HG03575 (cell line): ENCODE results near the gene RPUSD4.

ENCODE experiments used
- ATAC-seq: cut with Tn5 transposase; IDR thresholded peaks from one replicate; pipeline ENCODE4 v1.9.1; 2021; ENCODE audit not compliant: unreplicated experiment, insufficient number of reproducible peaks, low FRiP score; ENCODE audit errors: extremely low read depth

RPUSD4 gene

DNA sequence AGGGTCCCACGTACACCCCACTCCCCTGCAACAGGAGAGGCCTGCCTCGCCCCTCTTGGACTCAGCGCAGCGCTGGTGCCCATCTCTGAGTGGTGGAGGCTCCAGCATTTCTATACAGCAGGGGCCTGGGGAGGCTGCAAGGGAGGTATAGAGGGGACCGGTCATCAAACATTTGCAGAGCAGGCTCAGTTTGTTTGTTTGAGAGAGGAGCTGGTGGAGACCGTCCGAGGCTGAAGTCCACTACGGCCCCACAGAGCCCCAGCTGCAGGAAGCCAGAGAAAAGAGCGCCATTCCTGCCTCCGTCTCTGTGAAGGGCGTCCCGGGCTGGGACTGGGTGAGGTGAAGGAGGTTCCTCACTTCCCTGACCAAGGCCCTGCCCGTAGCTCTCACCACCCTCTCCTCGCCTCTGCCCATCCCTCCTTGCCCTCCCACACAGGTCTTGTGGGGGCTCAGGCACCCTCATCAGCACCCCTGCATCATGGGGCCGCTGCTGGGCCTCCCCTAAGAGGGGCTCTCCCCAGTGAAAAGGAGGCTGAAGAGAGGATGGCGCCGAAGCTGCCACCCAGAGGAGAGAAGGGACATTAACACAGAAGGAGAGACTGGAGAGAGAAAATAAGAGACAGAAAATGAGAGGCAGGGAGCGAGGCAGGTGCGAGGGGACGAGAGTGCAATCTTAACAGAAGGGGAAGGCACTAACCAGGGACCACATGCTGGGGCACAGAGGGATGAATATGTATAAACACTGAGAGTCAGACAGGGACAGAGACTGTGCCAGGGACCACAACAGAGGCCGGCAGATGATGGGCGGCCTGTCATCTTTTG is 24.5 kb downstream of the RPUSD4 start:
- ATAC-seq: no peak

DNA sequence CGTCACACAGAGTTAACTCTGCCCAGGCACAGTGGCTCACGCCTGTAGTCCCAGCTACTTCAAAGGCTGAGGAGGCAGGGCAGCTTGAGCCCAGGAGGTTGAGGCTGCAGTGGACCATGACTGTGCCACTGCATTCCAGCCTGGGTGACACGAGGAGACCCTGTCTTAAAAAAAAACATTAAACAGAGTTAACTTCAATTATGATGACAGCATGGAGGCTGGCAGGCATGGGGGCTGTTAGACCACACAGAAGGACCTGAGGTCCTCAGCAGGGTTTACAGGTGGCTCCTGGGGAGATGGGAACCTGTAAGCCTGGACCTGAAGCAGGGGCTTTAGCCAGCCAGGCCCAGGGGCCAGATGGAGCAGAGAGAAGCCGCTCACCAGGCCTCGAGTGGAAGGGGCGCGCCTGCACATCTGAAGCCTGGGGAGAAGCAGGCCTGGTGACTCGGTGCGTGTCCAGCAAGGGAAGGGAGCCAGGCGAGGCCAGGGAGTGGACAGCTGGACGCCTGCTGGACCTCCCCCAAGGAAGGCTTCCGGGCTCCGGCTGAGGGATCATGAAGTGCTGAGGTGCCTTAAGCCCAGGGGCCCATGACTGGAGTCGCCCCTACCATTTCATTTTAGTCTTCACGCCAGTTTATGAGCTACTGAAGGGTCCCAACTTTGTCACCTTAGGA is 25.3 kb downstream of the RPUSD4 start:
- ATAC-seq: no peak

DNA sequence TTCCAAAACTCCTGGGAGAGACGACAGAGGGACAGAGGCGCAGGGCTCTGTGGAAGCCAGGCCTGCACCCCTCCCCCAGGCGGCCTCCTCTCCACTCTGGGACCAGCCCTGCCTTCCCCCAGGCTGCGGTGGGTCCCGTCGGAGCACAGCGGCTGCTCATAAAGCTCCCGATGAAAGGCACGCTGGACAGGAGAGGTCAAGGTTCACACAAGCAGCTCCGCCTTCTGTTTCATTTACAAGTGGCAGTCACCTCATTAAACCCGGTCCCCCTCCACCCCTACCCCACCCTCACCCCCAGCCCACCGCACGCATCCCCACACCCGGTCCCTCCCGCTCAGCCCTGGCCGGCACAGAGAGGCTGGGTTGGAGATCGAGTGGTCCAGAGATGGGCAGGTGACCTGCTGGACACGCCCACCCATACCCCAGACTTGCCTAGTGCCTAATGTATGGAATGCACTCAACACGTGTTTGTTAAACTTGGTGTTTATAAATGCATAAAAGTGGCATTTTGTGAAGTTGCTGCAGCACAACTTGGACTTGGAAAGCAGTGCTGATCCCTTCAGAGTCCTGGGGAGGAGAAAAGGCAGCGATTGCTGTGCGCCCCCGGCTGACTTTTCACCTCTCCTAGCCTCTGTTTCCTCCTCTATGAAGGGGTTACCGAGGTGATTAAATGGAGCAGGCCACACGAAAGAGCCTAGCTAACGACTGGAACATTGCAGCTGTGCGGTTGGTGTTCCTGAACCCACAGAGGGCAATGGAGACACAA is 26.0 kb downstream of the RPUSD4 start:
- ATAC-seq: no peak

DNA sequence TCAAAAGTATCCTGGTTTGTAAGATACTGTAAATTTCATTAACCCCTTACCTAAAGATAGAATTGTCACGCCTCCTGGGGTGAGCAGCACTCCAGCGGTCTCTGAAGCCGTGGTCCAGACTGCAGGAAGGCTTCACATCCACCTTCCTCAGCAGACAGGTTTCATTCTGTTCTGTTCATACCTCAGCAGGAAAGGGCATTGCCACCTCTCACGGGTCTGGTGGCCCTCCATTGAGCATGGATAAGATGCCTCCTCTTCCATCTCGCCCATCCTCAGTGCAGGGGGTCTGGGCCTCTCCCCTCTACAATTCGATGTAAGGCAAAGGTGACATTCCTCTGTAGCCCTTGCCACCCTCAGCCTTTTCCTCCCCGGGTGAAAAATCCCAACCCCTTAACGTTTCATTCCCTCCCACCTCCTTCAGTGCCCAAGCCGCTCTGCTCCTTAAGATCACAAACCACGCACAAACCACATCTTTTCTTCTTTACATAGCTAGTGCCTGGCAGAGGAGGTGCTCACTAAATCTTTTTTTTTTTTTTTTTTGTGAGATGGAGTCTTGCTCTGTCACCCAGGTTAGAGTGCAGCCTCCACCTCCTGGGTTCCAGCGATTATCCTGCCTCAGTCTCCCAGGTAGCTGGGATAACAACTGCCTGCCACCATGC is 28.5 kb downstream of the RPUSD4 start:
- ATAC-seq: no peak

DNA sequence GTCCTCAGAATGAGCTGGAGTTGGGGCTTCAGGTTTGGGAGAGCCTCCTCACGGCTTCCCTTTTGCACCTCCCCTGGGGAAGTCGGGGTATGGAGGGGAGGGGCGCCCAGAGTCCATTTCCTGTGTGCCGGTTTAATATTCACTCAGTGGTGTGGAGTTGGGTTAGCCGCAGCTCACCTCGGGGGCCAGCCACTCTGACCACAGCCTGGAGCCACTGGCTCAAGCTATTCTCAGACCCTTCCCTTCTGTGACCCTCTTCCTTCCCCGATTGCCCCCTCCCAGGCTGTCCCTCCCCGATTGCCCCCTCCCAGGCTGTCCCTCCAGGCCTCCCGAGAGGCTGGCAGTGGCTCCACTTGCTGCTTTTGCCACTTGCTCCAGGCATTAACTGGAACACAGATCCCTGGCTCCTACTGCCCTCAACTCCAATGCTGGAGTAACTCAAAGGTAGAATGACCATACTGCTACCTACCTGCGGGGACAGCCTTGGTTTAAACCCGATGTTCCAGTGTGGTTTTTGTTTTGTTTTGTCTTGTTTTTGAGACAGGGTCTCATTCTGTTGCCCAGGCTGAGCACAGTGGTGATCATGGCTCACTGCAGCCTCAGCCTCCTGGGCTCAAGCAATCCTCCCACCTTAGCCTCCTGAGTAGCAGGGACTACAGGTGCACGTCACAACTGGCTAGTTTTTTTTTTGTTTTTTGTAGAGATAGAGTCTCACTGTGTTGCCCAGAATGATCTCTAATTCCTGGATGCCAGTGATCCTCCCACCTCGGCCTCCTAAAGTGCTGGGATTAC is 29.3 kb downstream of the RPUSD4 start:
- ATAC-seq: no peak

DNA sequence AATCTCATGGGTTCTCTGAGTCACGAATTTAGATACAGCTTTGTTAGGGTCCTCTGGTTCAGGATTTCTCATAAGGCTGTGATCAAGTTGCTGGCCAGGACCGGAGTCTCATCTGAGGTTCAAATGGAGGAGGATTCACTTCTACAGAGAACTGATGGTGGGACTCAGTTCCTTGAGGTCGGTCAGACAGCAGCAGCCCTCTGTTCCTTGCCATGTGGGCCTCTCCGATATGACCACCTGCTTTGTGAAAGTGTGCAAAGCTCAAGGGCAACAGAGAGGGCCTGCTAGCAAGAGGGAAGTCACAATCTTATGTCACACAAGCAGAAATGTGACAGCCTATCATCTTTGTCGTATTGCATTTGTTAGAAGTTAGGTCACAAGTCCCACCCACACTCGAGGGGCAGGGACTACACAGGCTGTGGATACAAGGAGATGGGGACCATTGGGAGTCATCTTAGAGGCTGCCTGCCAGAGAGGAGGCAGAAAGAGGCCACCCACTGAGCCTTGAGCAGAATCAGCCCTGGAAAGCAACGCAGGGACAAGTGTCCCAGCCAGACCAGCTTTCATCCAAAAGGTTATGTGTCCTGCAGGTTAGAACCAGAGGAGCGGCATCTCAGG is 34.5 kb downstream of the RPUSD4 start:
- no peak for ATAC-seq

DNA sequence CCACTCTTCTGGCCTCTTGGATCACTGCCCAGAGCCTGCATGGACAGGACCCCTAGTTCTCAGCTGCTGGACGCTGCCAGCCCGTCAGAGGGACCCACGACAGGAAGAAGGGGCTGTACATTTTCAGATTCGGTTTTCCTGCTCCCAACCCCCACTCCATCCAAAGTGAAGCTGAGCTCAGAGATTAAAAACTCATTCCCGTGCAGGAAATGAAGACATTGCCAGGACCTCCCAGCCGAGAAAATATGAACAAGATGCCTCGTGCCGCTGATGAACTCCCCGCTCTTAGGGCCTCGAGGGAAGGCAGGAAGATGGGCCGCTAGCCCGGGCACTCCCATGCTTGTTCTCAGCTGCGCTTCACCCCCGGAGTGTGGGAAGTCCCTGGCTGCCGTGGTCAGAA is 36.1 kb downstream of the RPUSD4 start:
- no peak for ATAC-seq

DNA sequence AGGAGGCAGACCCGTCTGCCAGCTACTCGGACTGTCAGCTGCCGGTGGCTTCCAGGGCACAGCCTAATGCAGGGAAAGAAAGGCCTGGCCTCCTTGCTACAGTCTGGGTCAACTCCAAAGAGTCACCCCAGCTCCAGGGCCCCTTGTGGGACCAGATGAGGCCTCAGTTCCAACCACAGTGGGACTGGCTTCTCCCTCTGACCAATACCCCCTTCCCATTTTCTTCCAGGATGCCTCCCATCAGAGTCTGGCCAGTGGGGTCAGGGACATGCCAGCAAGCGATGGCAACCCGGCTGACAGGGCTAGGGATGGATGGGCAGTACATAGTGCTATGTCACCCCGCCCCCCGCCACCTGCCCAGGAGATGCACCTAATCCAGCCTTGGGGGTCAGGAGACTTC is 36.6 kb downstream of the RPUSD4 start:
- ATAC-seq: no peak

DNA sequence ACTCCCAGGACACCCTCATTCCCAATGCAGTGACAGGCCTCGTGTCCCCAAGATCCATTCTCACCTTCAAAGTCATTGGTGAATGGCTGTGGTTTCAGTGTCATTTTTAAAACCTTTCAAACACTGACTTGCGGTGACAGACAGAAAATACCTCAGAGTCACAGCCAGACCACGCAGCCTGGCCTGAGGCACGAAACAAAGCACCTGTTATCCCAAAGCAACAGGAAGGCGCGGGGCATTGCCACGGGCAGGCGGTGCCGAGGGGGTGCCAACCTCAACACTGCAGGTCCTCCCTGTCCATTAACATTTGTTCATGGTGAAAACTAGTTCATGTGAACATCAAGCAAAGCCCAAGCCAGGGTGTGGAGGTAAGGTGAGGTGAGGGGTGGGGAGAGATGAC is 38.2 kb downstream of the RPUSD4 start:
- ATAC-seq: no peak

DNA sequence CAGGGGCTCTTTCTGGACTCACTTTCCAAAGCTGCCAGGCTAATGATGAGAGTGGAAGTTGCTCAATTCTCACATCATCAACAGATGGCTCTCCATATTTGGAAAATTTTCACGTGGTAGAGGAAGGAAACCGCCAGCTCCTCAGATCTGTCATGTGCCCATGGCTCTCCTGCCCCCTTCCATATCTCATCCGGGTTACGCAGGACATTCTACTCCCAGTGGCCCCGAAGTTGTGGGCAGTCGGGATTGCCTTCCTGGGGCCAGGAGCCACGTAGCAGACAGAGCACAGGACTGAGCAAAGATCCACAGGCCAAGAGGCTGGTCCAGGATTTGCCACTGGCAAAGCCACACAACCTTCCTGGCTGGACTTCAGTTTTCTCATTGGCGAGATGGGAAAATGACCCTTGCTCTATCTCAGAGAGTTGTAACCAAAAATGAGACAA is 38.8 kb downstream of the RPUSD4 start:
- no peak for ATAC-seq

DNA sequence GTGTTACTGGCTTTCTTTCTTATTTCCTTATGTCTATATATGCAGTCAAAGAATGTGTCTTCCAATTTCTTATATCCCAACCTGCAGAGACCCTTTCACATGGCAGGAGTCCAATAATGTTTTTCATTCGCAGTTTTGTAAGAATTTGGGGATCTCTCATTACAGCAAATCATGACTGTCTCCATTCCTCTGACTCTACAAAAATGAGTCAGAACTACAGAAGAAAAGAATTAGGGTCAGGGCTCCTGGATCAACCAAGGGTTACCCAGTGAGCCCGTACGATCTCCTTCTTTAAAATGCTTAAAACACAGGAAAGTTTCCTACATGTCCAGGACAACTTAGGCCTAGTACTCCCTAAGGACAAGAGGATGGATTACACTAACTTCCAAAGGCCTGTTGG is 42.2 kb downstream of the RPUSD4 start:
- no peak for ATAC-seq

DNA sequence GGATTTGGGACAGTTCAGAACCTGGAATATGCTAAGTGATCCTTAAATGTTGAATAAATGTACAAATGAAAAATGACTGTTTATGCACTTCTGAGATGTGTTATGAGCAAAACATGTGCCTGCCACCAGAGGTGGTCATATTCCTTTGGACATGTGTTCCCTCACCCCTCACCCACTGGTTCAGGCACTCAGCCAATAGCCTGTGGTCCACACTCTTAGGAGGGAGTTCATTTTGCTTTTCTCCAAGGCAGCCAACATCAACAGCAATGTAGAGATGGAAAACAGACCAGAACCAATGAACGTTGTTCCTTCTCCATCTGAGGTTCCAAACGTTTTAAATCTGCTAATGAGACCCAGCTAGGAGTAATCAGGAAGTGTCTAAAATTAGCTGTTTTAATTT is 44.0 kb downstream of the RPUSD4 start:
- no peak for ATAC-seq

DNA sequence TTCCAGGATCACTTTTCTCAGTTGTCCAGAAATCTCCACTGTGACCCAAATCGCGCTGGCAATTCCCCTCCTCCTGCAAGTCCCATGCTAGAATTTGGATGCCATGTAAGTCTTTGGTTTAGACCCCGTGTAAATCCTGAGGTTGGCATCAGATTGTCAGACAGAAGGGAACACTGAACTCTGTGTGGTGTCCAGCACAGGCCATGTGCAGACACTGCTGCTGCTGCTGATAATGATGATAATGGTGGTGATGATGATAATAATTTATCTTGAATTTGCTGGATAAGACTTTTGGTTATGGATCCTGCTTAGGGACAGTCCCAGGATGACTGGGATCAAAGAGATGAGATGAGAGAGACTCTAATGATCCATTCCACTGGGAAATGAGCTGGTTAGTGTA is 45.0 kb downstream of the RPUSD4 start:
- ATAC-seq: no peak

DNA sequence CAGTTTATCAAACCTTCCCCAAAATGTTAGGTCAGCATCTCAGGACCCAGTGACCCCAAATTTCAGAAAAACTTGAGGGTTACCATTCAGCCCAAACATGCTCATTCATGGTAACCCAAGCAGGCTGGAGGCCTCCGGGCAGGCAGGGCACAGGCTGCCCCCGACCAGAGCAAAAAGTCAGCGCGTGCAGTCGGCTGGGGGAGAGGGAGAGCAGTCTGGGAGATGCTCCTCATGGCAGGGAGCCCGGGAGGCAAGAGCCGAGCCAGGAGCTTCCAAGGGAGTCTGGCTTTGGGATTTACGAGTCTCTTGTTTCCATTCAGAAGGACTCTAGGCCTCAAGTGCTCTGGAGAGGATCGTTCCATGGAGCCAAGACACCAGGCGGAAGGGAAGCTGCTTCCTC is 45.7 kb downstream of the RPUSD4 start:
- no peak for ATAC-seq

DNA sequence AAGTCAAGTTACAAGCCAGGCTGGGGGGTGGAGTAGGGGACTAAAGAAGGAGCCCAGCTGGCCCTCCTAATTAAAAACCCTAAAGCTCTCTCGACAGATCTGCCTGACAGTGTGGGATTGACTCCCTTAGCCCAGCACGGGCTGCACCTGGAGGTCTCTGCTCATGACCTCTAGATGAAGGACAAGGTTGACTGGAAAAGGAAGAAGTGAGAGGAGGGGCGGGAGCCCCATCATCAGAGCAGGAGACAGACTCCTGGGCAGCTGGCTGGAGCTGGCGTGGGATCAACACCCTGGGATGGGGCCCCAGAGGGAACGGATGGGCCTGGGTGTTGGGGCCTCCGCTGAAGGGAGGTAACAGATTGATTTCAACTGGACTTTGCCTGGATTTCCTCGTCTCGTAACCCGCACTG is 46.1 kb downstream of the RPUSD4 start:
- ATAC-seq: no peak

DNA sequence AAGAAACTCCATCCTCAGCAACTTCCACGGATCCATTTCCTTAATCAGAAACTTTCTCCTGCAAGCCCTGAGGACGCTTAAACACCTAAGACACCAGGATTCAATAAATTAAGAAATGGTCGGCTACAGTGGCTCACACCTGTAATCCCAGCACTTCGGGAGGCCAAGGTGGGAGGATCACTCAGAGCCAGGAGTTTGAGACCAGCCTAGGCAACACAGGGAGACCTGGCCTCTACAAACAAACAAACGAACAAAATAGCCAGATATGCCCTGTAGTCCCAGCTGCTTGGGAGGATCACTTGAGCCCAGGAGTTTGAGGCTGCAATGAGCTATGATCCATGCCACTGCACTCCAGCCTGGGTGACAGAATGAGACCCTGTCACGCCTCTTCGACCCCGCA is 46.7 kb downstream of the RPUSD4 start:
- ATAC-seq: no peak

DNA sequence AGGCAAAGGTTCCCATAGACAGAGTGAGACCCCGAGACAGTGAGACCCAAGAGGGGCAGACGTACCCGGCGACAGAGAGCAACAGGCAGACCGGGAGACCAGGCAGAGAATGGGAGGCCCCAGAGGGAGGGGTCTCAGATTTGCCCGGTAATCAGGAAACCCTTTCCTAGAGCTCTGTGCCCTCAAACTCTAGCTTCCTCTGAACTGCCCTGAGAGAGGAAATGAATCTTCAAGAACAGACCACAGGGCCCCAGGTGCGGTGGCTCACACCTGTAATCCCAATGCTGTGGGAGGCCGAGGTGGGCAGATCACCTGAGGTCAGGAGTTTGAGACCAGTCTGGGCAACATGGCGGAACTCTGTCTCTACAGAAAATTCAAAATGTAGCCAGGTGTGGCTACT is 47.7 kb downstream of the RPUSD4 start:
- no peak for ATAC-seq

DNA sequence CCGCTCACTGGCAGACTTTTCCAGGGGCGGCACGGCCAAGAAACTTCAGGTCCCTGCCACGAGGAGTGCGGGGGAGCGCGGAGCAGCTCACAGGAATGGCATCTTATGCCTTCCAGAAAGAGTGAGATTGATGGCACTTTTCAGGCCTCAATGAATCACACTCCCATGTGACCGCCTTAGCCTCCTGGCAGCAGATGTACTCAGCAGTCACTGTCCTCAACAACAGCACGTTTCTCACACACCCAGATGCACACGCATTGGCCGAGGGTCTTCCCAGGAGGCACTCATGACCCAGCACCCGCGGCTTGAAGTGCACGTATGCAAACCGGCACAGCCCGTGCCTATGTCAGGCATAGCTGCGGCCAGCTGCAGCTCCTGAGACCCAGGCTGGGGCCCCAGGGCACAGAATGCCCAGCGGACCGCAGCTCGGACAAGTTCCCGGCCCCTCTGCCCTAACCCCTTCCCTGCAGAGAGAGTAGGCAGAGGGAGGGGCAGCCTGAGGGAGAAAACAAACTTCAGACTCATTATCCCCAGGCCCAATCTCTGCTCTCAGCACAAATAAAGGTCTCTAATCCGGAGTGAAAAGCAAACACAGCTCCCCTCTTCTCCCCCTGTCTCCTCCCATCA is 48.3 kb downstream of the RPUSD4 start:
- ATAC-seq: no peak
